Ovary (tissue), 3 donors: ENCODE results near the gene MYO15B.

ENCODE experiments used
- EP300 ChIP-seq: sonication (generic); formaldehyde crosslinking; IDR thresholded peaks from one replicate; pipeline ENCODE4 v1.6.1; 2017; ENCODE audit warnings: antibody characterized with exemption
- TF ChIP-seq, protein P1 (sequence below), 3 donors: fragments of 450-650 bp in 2 of 3; fragments of 200-600 bp in 1 of 3; IDR thresholded peaks; one replicate each; pipeline versions ENCODE4 v1.5.1 to v1.8.0; 2016 to 2022; ENCODE audit warnings: antibody characterized with exemption in 3 of 3, mild to moderate bottlenecking in 1 of 3
- donor health status: DM: no; HTN: no; CAD: no.

DNA sequence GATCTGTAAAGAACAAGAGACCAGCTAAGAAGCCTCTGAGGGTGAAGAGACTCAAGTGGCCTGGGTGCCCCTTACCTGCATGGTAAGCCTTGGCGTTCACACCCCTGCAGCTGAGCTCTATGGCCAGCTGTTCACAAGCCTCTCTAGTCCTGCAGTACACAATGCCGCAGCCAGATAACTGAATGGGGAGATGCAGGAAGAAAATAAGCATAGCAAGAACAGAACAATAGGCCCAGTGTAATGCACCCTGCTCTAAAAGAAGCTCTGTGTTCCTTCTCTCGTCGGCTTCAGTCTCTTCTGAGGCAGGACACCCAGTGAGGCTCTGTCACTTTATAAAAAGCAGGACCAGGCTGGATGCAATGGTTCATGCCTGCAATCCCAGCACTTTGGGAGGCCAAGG, 73.9 kb downstream of the MYO15B start:
- TF ChIP-seq, protein P1, sequence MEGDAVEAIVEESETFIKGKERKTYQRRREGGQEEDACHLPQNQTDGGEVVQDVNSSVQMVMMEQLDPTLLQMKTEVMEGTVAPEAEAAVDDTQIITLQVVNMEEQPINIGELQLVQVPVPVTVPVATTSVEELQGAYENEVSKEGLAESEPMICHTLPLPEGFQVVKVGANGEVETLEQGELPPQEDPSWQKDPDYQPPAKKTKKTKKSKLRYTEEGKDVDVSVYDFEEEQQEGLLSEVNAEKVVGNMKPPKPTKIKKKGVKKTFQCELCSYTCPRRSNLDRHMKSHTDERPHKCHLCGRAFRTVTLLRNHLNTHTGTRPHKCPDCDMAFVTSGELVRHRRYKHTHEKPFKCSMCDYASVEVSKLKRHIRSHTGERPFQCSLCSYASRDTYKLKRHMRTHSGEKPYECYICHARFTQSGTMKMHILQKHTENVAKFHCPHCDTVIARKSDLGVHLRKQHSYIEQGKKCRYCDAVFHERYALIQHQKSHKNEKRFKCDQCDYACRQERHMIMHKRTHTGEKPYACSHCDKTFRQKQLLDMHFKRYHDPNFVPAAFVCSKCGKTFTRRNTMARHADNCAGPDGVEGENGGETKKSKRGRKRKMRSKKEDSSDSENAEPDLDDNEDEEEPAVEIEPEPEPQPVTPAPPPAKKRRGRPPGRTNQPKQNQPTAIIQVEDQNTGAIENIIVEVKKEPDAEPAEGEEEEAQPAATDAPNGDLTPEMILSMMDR (IDR thresholded peaks at IDR 0.05), result no peak
- no peak for TF ChIP-seq EP300
